HG02973 (cell line): ENCODE results near the gene CARD11.
"Not testable (repeated sequence)": the region's sequence is repeated elsewhere in the genome, so short reads cannot be mapped to it uniquely, and the experiment has no call there.

Source experiments
- ATAC-seq: cut with Tn5 transposase; IDR thresholded peaks from one replicate; pipeline ENCODE4 v1.9.1; 2021; ENCODE audit warnings: moderate library complexity; ENCODE audit not compliant: unreplicated experiment

CARD11 gene

GRCh38 chr7:2928613-2929311, 114.9 kb downstream of the CARD11 start:
- ATAC-seq: no peak

- no peak for ATAC-seq
These were observed 115.4 kb downstream of the CARD11 start for GRCh38 chr7:2928256-2928612.

- ATAC-seq: no peak
These were observed 116.1 kb downstream of the CARD11 start for GRCh38 chr7:2927592-2927991.

GRCh38 chr7:2926896-2927405, 116.7 kb downstream of the CARD11 start:
- ATAC-seq: no peak

GRCh38 chr7:2926120-2926895, 117.4 kb downstream of the CARD11 start:
- ATAC-seq: no peak

- no peak for ATAC-seq
These were observed 118.5 kb downstream of the CARD11 start for GRCh38 chr7:2924866-2925840.

GRCh38 chr7:2923886-2924574, 119.6 kb downstream of the CARD11 start:
- no peak for ATAC-seq

- ATAC-seq: no peak
These were observed 120.3 kb downstream of the CARD11 start for GRCh38 chr7:2923291-2923781.

- ATAC-seq: no peak
These were observed 120.8 kb downstream of the CARD11 start for GRCh38 chr7:2922866-2923265.

GRCh38 chr7:2922348-2922691, 121.3 kb downstream of the CARD11 start:
- no peak for ATAC-seq

- ATAC-seq: no peak
These were observed 121.9 kb downstream of the CARD11 start for GRCh38 chr7:2921653-2922347.

GRCh38 chr7:2920956-2921652, 122.6 kb downstream of the CARD11 start:
- ATAC-seq: no peak

- ATAC-seq: not testable (repeated sequence)
These were observed 123.2 kb downstream of the CARD11 start for GRCh38 chr7:2920480-2920879.

GRCh38 chr7:2920041-2920440, 123.6 kb downstream of the CARD11 start:
- ATAC-seq: no peak

- ATAC-seq: no peak
These were observed 124.4 kb downstream of the CARD11 start for GRCh38 chr7:2919256-2919655.

GRCh38 chr7:2918406-2918805, 125.3 kb downstream of the CARD11 start:
- ATAC-seq: no peak

GRCh38 chr7:2915023-2915422, 128.6 kb downstream of the CARD11 start:
- ATAC-seq: no peak

GRCh38 chr7:2913760-2914387, 129.8 kb downstream of the CARD11 start:
- ATAC-seq: no peak
